NCI-H774 (cell line): ENCODE data around the gene SSX4B.
"Not testable (repeated sequence)": the region's sequence is repeated elsewhere in the genome, so short reads cannot be mapped to it uniquely, and the experiment has no call there.

Experiments
- DNase-seq: peaks from one replicate; lab custom pipeline; 2025; lab: John Stamatoyannopoulos, UW

The SSX4B gene

GRCh38 chrX:48411860-48412259 is at the start of gene SSX4B:
TSS of gene SSX4B (minus strand) at chrX:48411960. CDS start at chrX:48411372, 588 bp downstream.
- not testable (repeated sequence) for DNase-seq

GRCh38 chrX:48460606-48461005 is 48.8 kb upstream of the SSX4B start:
- DNase-seq = no peak

- no peak for DNase-seq
Measured at GRCh38 chrX:48460031-48460430, 48.3 kb upstream of the SSX4B start.

- DNase-seq = no peak
Measured at GRCh38 chrX:48459483-48459882, 47.7 kb upstream of the SSX4B start.

- no peak for DNase-seq
Measured at GRCh38 chrX:48458711-48459110, 47.0 kb upstream of the SSX4B start.

GRCh38 chrX:48456628-48457331 is 45.0 kb upstream of the SSX4B start:
- DNase-seq = no peak

GRCh38 chrX:48451708-48452107 is 39.9 kb upstream of the SSX4B start:
- no peak for DNase-seq

- DNase-seq = no peak
Measured at GRCh38 chrX:48450076-48450475, 38.3 kb upstream of the SSX4B start.

- not testable (repeated sequence) for DNase-seq
Measured at GRCh38 chrX:48447201-48447600, 35.4 kb upstream of the SSX4B start.

GRCh38 chrX:48433713-48434112 is 22.0 kb upstream of the SSX4B start:
- not testable (repeated sequence) for DNase-seq

- not testable (repeated sequence) for DNase-seq
Measured at GRCh38 chrX:48430166-48430565, 18.4 kb upstream of the SSX4B start.

GRCh38 chrX:48429606-48430005 is 17.8 kb upstream of the SSX4B start:
- DNase-seq = not testable (repeated sequence)

- not testable (repeated sequence) for DNase-seq
Measured at GRCh38 chrX:48427027-48427716, 15.4 kb upstream of the SSX4B start.

GRCh38 chrX:48397825-48398224 is 13.9 kb downstream of the SSX4B start:
- DNase-seq = not testable (repeated sequence)

- not testable (repeated sequence) for DNase-seq
Measured at GRCh38 chrX:48396931-48397330, 14.8 kb downstream of the SSX4B start.

GRCh38 chrX:48383239-48383638 is 28.5 kb downstream of the SSX4B start, which contains the start of gene SSX4:
TSS of gene SSX4 (plus strand) at chrX:48383539. CDS start at chrX:48384054, 515 bp downstream.
- not testable (repeated sequence) for DNase-seq

- DNase-seq = not testable (repeated sequence)
Measured at GRCh38 chrX:48370408-48370807, 41.4 kb downstream of the SSX4B start.

- not testable (repeated sequence) for DNase-seq
Measured at GRCh38 chrX:48367717-48368408, 43.9 kb downstream of the SSX4B start.

GRCh38 chrX:48359281-48359680 is 52.5 kb downstream of the SSX4B start:
- DNase-seq = not testable (repeated sequence)

- no peak for DNase-seq
Measured at GRCh38 chrX:48357681-48358080, 54.1 kb downstream of the SSX4B start.

- DNase-seq = not testable (repeated sequence)
Measured at GRCh38 chrX:48356315-48357094, 55.3 kb downstream of the SSX4B start, which contains the start of gene SSX3. TSS of gene SSX3 (minus strand) at chrX:48356703. CDS start at chrX:48355249, 1,454 bp downstream.
